ENCODE measurements around the gene EEPD1. TPM values are rescaled to one million over a fixed set of nuclear protein-coding genes. Genes with fewer than 3 reads are reported as not detected.
A peak's percentile ranks its signal among the peaks of the same experiment; 100 is the strongest.

EEPD1 gene
- total RNA-seq, 4 donors from 2014 or later, result 19.8 to 46.3 (median 29.3) TPM

DNA sequence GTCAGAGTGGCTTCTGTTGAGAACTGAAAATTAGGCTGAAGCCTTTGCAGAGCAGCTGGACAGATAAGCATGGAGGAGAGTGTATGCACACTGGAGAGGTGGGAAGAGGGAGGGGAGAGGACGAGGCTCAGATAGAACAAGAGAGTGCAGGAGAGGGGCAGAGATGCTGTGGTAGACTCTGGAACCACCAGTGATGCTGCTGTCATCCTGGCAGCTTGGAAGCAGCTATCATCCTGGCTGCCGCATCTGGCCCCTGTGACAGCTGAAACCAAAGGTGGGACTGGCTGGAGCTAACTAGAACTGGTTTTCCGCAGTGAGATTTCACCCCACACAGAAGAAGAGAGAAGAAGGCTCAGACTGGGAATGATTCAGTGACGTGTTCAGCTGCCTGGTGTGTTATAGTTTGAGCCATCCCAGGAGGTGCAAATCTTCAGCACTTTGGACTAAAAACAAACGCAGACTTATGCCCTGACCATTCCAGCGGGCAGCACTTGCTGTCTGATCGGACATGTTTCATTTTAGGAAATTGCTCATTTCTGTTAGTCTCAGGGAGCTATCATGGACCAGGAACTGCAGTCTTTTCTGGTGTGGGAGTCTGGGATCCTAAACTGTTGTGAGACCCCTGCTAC is 38.4 kb downstream of the EEPD1 start:
- no peak overlapping the region for H3K4me3 ChIP-seq
- H3K27me3 ChIP-seq, result no peaks in the 10 kb centered on the region
- DNase-seq, result no peak
- H3K36me3 ChIP-seq, result no peaks in the 10 kb centered on the region
- TF ChIP-seq, protein P1, sequence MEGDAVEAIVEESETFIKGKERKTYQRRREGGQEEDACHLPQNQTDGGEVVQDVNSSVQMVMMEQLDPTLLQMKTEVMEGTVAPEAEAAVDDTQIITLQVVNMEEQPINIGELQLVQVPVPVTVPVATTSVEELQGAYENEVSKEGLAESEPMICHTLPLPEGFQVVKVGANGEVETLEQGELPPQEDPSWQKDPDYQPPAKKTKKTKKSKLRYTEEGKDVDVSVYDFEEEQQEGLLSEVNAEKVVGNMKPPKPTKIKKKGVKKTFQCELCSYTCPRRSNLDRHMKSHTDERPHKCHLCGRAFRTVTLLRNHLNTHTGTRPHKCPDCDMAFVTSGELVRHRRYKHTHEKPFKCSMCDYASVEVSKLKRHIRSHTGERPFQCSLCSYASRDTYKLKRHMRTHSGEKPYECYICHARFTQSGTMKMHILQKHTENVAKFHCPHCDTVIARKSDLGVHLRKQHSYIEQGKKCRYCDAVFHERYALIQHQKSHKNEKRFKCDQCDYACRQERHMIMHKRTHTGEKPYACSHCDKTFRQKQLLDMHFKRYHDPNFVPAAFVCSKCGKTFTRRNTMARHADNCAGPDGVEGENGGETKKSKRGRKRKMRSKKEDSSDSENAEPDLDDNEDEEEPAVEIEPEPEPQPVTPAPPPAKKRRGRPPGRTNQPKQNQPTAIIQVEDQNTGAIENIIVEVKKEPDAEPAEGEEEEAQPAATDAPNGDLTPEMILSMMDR (IDR thresholded peaks at IDR 0.05), result no peak
- TF ChIP-seq POLR2A (IDR thresholded peaks at IDR 0.05), result no peak
- no peaks in the 10 kb centered on the region for H3K9me3 ChIP-seq
- H3K27ac ChIP-seq, result peak overlapping the region in 1 of 4 donors; percentile 49
- peaks cover 0 to 11% (median 0%) of the 10 kb centered on the region in 4 donors for H3K4me1 ChIP-seq

DNA sequence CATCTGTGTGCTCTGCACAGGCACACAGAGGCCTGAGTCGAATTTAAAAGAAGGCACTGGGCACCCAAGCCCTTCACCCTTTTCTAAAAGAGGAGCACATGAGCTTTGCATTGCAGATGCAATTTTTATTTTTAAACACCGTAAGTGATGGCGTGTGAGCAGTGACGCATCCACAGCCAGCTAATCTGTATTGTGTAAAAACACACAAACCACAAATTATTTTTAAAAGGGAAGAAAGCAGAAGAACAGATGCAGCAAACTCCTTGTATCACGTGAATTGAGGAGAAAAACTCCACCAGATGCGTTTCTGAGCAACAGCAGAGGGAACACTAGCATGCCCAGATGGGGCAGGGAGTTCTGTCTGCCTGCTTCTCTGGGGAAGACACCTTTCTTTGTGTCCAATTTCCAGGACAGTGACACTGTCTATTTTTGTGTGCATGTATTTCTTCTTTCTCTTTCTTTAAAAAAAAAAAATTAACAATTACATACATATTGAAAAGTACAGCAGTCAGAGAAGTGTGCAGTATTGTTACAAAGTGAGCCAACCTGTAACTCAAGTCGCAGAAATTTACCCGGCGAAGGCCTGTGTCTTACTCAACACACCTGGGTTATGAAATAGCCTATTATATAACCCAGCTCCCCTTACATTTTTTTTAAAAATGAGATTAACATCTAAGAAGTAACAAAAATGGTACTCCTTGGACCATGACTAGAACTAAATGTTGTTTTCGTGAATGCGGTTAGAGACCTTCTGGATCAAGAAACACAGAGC is 39.2 kb downstream of the EEPD1 start:
- Histone ChIP-seq H3K4me1 (peaks cover 0 to 11% (median 0%) of the 10 kb centered on the region in 4 donors), H3K4me3 (no peak overlapping the region), H3K27ac (peak overlapping the region in 1 of 4 donors; percentile 49), H3K9me3 (no peaks in the 10 kb centered on the region), H3K27me3 (no peaks in the 10 kb centered on the region), H3K36me3 (no peaks in the 10 kb centered on the region)
- TF ChIP-seq POLR2A (IDR thresholded peaks at IDR 0.05), result no peak
- TF ChIP-seq, protein P1 (IDR thresholded peaks at IDR 0.05), result no peak
- DNase-seq, result no peak

DNA sequence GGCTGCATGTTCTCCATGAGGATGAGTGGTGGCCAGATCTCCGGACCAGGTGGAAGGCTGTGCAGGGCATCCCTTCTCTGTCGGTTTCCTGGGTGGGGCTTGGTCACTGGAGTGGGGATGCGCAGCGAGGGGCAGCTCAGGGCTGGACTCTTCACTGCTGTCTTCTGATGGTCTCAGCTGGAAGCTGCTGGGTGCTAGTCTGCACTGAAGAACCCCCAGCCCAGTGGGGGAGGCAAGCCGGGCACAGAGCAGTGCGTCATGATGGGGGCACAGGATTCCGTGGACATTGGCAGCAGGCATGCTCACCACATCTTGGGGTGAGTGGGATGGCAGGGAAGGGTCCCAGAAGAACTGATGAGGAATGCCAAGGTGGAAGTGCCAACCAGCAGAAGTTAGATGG is 39.8 kb downstream of the EEPD1 start:
- Histone ChIP-seq H3K27me3 (no peaks in the 10 kb centered on the region), H3K36me3 (no peaks in the 10 kb centered on the region), H3K9me3 (no peaks in the 10 kb centered on the region), H3K4me1 (peaks cover 0 to 11% (median 0%) of the 10 kb centered on the region in 4 donors), H3K4me3 (no peak overlapping the region), H3K27ac (no peak overlapping the region)
- DNase-seq, result no peak
- TF ChIP-seq POLR2A (IDR thresholded peaks at IDR 0.05), result no peak
- TF ChIP-seq, protein P1 (IDR thresholded peaks at IDR 0.05), result no peak

DNA sequence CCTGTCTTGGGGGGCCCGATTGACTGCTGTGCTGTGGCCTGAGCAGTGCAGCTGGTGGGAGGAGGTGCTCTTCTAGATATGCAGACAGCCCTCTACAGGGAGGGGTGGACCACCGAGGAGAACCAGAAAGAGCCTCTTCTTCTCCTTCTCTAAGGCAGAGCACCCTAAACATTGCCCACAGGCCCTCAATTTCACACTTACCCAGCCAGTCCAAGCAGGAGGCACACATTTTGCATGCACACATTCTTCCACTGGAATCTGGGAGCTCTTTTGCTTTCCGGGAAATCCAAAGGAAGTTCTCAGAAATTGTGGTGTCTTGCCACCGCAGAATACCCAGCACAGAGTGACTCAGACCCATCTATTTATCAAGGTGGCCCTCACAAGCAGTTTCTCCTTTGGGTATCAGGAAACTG is 45.8 kb downstream of the EEPD1 start:
- DNase-seq, result no peak
- Histone ChIP-seq H3K36me3 (no peaks in the 10 kb centered on the region), H3K4me3 (no peak overlapping the region)

DNA sequence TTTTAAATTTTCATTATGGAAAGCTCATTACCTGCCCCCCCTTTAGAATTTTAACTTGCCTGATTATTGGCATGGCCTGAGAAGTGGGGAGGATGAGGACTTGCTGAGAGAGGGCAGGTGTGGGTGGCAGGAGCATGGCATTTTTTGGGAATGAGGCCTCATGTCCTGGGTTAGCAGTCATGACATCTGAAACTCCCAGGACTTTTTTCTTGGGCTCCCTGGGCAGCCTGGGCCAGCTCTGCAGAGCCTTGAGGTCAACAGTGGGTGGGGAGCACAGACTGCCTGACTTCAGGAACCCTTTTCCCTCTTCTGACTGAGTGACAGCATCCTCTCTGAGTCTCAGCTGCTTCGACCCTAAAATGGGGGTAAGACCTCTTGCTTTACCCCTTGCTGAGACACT is 46.3 kb downstream of the EEPD1 start:
- DNase-seq, result no peak
- no peaks in the 10 kb centered on the region for H3K27me3 ChIP-seq
- TF ChIP-seq POLR2A (IDR thresholded peaks at IDR 0.05), result no peak
- TF ChIP-seq, protein P1 (IDR thresholded peaks at IDR 0.05), result no peak
- H3K4me3 ChIP-seq, result no peak overlapping the region
- no peaks in the 10 kb centered on the region for H3K9me3 ChIP-seq
- H3K36me3 ChIP-seq, result no peaks in the 10 kb centered on the region
- H3K4me1 ChIP-seq, result peaks cover 0 to 14% (median 0%) of the 10 kb centered on the region in 4 donors
- no peak overlapping the region for H3K27ac ChIP-seq

More for the DNA sequence above, 45.8 kb downstream of the EEPD1 start:
- H3K9me3 ChIP-seq, result no peaks in the 10 kb centered on the region
- TF ChIP-seq POLR2A (IDR thresholded peaks at IDR 0.05), result no peak
- TF ChIP-seq, protein P1 (IDR thresholded peaks at IDR 0.05), result no peak
- no peaks in the 10 kb centered on the region for H3K27me3 ChIP-seq
- peaks cover 0 to 14% (median 0%) of the 10 kb centered on the region in 4 donors for H3K4me1 ChIP-seq
- H3K27ac ChIP-seq, result no peak overlapping the region

Data from Peyer's patch (tissue), 4 donors.